OCI-M2 (cell line): ENCODE measurements around the gene PARVA.

ENCODE experiments used
- DNase-seq: peaks from one replicate; lab custom pipeline; 2025; ENCODE audit not compliant: unreplicated experiment; lab: John Stamatoyannopoulos, UW

The PARVA gene

GRCh38 chr11:12430351-12430750, 53.0 kb downstream of the PARVA start:
- no peak for DNase-seq

- no peak for DNase-seq
Observed at GRCh38 chr11:12430954-12431595, 53.7 kb downstream of the PARVA start.

- DNase-seq = no peak
Observed at GRCh38 chr11:12432507-12432906, 55.1 kb downstream of the PARVA start.

- DNase-seq = no peak
Observed at GRCh38 chr11:12433121-12433520, 55.8 kb downstream of the PARVA start.

GRCh38 chr11:12433571-12434324, 56.4 kb downstream of the PARVA start:
- no peak for DNase-seq

- DNase-seq = no peak
Observed at GRCh38 chr11:12434325-12434654, 56.9 kb downstream of the PARVA start.

GRCh38 chr11:12435264-12435663, 57.9 kb downstream of the PARVA start:
- no peak for DNase-seq

GRCh38 chr11:12436266-12436665, 58.9 kb downstream of the PARVA start:
- DNase-seq = no peak

GRCh38 chr11:12438291-12438690, 60.9 kb downstream of the PARVA start:
- DNase-seq = no peak

GRCh38 chr11:12439615-12440014, 62.2 kb downstream of the PARVA start:
- DNase-seq = no peak

GRCh38 chr11:12440565-12440964, 63.2 kb downstream of the PARVA start:
- DNase-seq = no peak

GRCh38 chr11:12441231-12441861, 64.0 kb downstream of the PARVA start:
- DNase-seq = no peak

- no peak for DNase-seq
Observed at GRCh38 chr11:12444601-12445000, 67.2 kb downstream of the PARVA start.

GRCh38 chr11:12445001-12445400, 67.6 kb downstream of the PARVA start:
- no peak for DNase-seq

- DNase-seq = no peak
Observed at GRCh38 chr11:12446863-12447262, 69.5 kb downstream of the PARVA start.

GRCh38 chr11:12448131-12448939, 71.0 kb downstream of the PARVA start:
- DNase-seq = no peak

- no peak for DNase-seq
Observed at GRCh38 chr11:12449961-12450715, 72.8 kb downstream of the PARVA start.

GRCh38 chr11:12451179-12451814, 73.9 kb downstream of the PARVA start:
- DNase-seq = no peak

GRCh38 chr11:12453243-12453642, 75.9 kb downstream of the PARVA start:
- DNase-seq = no peak

- DNase-seq = no peak
Observed at GRCh38 chr11:12454782-12455181, 77.4 kb downstream of the PARVA start.
